ENCODE results near the gene ATF1. TPM values are rescaled to one million over a fixed set of nuclear protein-coding genes. Genes with fewer than 3 reads are reported as not detected.

ATF1 gene
- total RNA-seq, 2 donors from 2014 or later: 27.5 to 35.7 TPM

Other genes with a start within 250 kb of the ATF1 start
- not detected for gene TMPRSS12, start 78.8 kb downstream of the ATF1 start, total RNA-seq
- gene HIGD1C, start 188.4 kb downstream of the ATF1 start, total RNA-seq: not detected

Measured in endodermal cell (in vitro differentiated cells).